Dedifferentiated amniotic fluid mesenchymal stem cell (primary cell): ENCODE results near the gene NUB1.
A peak's percentile ranks its signal among the peaks of the same experiment; 100 is the strongest.
"Not testable (repeated sequence)": the region's sequence is repeated elsewhere in the genome, so short reads cannot be mapped to it uniquely, and the experiment has no call there.

ENCODE experiments used
- DNase-seq: peaks from one replicate; pipeline ENCODE4 v3.0.0-alpha.2; 2016; ENCODE audit errors: extremely low spot score

Gene NUB1

GRCh38 chr7:151341357-151342101, at the start of gene NUB1:
Gene NUB1, plus strand, starts transcription at chr7:151341812. Its CDS starts 3,538 bp downstream, at chr7:151345350.
- peak; percentile 86 for DNase-seq

GRCh38 chr7:151292850-151293249, 48.8 kb upstream of the NUB1 start:
- DNase-seq, result no peak

GRCh38 chr7:151296202-151296992, 45.2 kb upstream of the NUB1 start:
- no peak for DNase-seq

GRCh38 chr7:151298765-151299164, 42.8 kb upstream of the NUB1 start:
- no peak for DNase-seq

GRCh38 chr7:151299530-151299929, 42.1 kb upstream of the NUB1 start:
- no peak for DNase-seq

GRCh38 chr7:151299940-151300645, 41.5 kb upstream of the NUB1 start:
- DNase-seq, result no peak

GRCh38 chr7:151301471-151302462, 39.8 kb upstream of the NUB1 start:
- no peak for DNase-seq

- not testable (repeated sequence) for DNase-seq
Observed at GRCh38 chr7:151304251-151304650, 37.4 kb upstream of the NUB1 start.

- DNase-seq, result no peak
Observed at GRCh38 chr7:151304856-151305255, 36.8 kb upstream of the NUB1 start.

- no peak for DNase-seq
Observed at GRCh38 chr7:151306374-151306773, 35.2 kb upstream of the NUB1 start.

GRCh38 chr7:151306860-151307259, 34.8 kb upstream of the NUB1 start:
- DNase-seq, result no peak

- no peak for DNase-seq
Observed at GRCh38 chr7:151307536-151307935, 34.1 kb upstream of the NUB1 start.

GRCh38 chr7:151308256-151308655, 33.4 kb upstream of the NUB1 start:
- no peak for DNase-seq

- DNase-seq, result no peak
Observed at GRCh38 chr7:151308791-151309190, 32.8 kb upstream of the NUB1 start.

GRCh38 chr7:151309311-151309710, 32.3 kb upstream of the NUB1 start:
- DNase-seq, result no peak

- peak; percentile 20 for DNase-seq
Observed at GRCh38 chr7:151310578-151310977, 31.0 kb upstream of the NUB1 start.

GRCh38 chr7:151311294-151311864, 30.2 kb upstream of the NUB1 start:
- DNase-seq, result no peak

- no peak for DNase-seq
Observed at GRCh38 chr7:151312356-151312755, 29.3 kb upstream of the NUB1 start.

- no peak for DNase-seq
Observed at GRCh38 chr7:151312831-151313809, 28.5 kb upstream of the NUB1 start.

- no peak for DNase-seq
Observed at GRCh38 chr7:151313857-151314256, 27.8 kb upstream of the NUB1 start.
